GM18867 (cell line): Measurements from ENCODE around the gene SCYGR5.
"Not testable (repeated sequence)": the region's sequence is repeated elsewhere in the genome, so short reads cannot be mapped to it uniquely, and the experiment has no call there.

Experiments used
- ATAC-seq: cut with Tn5 transposase; IDR thresholded peaks from one replicate; pipeline ENCODE4 v1.9.1; 2021; ENCODE audit warnings: mild to moderate bottlenecking, moderate library complexity; ENCODE audit not compliant: unreplicated experiment

The SCYGR5 gene

GRCh38 chr2:227671170-227671905 is 4.7 kb downstream of the SCYGR5 start:
- ATAC-seq: no peak

GRCh38 chr2:227673620-227674019 is 7.0 kb downstream of the SCYGR5 start:
- not testable (repeated sequence) for ATAC-seq

- ATAC-seq: no peak
Measured at GRCh38 chr2:227674485-227674884, 7.9 kb downstream of the SCYGR5 start.

- no peak for ATAC-seq
Measured at GRCh38 chr2:227677928-227678327, 11.3 kb downstream of the SCYGR5 start.

DNA sequence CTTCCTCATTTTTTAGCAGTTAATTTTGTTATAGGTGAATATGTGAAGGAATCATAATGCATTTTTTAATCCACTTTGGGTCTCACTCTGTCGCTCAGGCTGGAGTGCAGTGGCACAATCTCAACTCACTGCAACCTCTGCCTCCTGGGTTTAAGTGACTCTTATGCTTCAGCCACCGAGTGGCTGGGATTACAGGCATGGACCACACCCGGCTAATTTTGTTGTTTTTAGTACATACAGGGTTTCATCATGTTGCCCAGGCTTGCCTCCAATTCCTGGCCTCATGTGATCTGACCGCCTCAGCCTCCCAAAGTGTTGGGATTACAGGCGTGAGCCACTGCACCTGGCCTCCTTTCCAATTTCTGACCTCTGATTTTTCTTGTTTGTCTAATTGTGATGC is 17.7 kb downstream of the SCYGR5 start:
- ATAC-seq: no peak

DNA sequence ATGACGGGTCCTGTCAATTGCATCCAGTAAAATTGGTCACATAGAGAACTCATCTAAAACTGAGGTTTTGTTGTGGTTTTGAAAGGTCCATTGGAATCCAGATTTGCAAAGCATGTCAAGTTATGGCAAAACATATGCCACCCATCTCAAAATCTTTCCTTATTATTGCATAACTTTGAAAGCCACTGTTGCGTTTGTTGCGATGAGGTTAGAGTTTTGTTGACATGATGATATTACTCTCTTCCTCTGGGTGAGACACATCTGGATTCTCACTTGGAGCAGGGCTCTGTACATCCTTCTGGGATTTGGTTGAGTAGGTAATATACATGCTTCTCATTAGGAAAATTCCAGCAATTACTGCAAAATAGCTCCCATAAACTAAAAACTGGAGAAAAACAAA is 20.6 kb downstream of the SCYGR5 start:
- no peak for ATAC-seq

- ATAC-seq: no peak
Measured at GRCh38 chr2:227696990-227697679, 30.5 kb downstream of the SCYGR5 start.

GRCh38 chr2:227701556-227701955 is 35.0 kb downstream of the SCYGR5 start:
- ATAC-seq: no peak

- no peak for ATAC-seq
Measured at GRCh38 chr2:227703280-227703732, 36.7 kb downstream of the SCYGR5 start.

DNA sequence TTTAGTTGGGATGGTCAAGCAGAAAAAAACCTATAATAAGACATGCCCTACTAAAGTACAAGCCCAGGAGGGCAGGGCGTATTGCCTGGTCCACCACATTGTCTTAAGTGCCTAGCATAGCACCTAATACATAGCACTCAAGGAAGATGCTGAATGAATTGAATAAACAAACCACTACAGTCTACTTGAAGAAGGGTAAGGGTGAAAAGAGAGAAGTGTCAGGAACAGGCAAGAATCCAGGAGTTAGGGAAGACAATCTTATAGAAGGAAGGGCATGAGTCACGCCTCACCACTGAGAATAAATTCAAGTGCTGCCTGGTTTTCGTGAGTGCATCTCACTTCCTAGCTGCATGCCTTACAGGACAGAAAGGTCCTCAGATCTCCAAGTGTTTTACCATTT is 37.4 kb downstream of the SCYGR5 start:
- no peak for ATAC-seq

DNA sequence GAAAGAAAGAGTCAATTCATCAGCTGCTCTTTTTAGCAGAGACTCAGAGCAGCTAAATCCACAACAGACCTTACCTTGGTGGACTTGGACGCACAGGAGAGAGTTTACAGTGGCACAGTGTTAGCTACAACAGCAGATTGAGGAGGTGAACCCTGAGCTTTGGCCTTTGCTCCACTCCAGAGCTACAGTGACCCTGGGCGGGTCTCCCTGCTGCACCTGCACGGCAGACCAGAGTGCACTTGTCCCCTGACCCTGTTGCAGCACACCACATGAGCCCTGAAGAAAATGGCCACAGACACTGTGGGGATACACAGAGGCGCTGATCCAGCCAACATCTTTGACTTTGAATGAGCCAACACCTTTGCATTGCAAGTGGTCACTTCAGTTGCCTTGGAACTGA is 40.3 kb downstream of the SCYGR5 start:
- no peak for ATAC-seq

- no peak for ATAC-seq
Measured at GRCh38 chr2:227707390-227707789, 40.8 kb downstream of the SCYGR5 start.

GRCh38 chr2:227710986-227711385 is 44.4 kb downstream of the SCYGR5 start:
- no peak for ATAC-seq

DNA sequence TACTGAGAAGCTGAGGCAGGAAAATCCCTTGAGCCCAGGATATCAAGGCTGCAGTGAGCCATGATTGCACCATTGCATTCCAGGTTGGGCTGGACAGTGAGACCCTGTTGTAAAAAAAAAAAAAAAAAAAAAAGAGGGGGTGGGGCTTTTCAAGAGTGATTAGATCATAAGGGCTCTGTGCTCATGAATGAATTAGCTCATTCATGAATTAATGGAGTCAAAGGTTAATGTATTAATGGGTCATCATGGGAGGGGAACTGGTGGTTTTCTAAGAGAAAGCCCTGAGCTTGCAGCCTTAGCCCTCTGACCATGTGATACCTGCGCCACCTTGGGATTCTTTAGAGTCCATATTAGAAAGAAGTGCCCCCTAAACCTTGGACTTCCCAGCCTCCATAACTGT is 46.7 kb downstream of the SCYGR5 start:
- ATAC-seq: no peak

- ATAC-seq: no peak
Measured at GRCh38 chr2:227716501-227716900, 49.9 kb downstream of the SCYGR5 start.
